ENCODE measurements around the gene OR5AU1.

DNA sequence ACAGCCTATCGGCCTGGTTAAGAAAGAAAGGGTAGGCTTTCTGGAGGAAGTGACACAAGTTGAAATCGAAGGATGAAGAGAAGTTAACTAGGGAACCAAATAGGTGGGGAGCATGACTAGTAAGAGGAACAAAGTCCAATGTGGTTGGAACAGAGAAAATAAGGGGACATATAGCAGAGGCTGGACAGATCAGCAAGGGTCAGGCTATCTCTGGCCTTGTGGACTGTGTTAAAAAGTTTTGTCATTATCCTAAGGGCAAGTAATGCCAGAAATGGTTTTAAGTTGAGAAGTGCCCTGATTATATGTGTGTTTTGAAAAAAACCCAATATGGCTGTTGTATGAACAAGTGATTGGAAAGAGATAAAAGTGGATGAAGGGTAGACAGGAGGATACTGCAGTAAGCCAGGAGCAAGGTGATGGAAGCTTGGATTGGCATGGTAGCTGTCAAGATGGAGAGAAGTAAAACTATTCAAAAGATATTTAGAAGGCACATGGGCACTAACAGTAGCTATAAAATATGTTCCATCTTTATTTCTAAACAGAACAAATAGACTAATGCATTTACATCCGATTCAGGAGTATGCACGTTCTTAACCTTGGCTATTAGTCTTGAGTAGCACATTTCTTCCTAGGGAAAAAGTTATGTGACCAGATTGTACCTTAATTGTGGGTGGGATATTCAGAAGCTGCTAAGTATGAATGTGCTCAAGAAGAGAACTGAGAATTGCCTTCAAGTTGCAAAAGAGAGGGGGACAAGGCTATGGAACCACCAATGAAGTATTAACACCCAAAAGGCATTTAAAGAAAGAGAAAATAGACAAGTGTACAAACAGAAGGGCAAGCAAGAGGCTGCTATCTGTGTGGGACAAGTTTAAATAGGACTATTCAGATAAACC is 46.8 kb upstream of the OR5AU1 start:
- TF ChIP-seq EZH2phosphoT487 (IDR thresholded peaks at IDR 0.05; ENCODE audit: insufficient read depth, low read depth) (no peak), EZH2 (IDR thresholded peaks at IDR 0.05; ENCODE audit: insufficient read depth, poor library complexity, severe bottlenecking) (no peak)

Data from GM23248 (cell line).